Hepatocyte (in vitro differentiated cells): ENCODE data around the gene CRACR2B. TPM values are rescaled to one million over a fixed set of nuclear protein-coding genes. Genes with fewer than 3 reads are reported as not detected.

ENCODE experiments used
- DNase-seq: peaks from one replicate; pipeline ENCODE4 v3.0.0-alpha.2; 2016; ENCODE audit warnings: low spot score
- H2AFZ ChIP-seq: fragments of 200-600 bp; sonication (generic); 2 replicates; pipeline ENCODE4 v1.6.0; 2016; ENCODE audit warnings: antibody characterized with exemption, mild to moderate bottlenecking
- H3K27ac ChIP-seq: fragments of 200-600 bp; sonication (generic); 2 replicates; pipeline ENCODE4 v1.5.1; 2016; ENCODE audit warnings: mild to moderate bottlenecking
- H3K27me3 ChIP-seq: fragments of 200-600 bp; sonication (generic); 2 replicates; pipeline ENCODE4 v1.6.1; 2016
- H3K36me3 ChIP-seq: fragments of 200-600 bp; sonication (generic); replicated peaks from 2 replicates; pipeline ENCODE4 v1.5.1; 2016; ENCODE audit warnings: low read depth; ENCODE audit not compliant: insufficient read depth
- H3K4me1 ChIP-seq: fragments of 200-600 bp; sonication (generic); 2 replicates; pipeline ENCODE4 v1.5.1; 2016; ENCODE audit warnings: mild to moderate bottlenecking, moderate library complexity; ENCODE audit not compliant: insufficient read depth
- H3K4me2 ChIP-seq: fragments of 200-600 bp; sonication (generic); 2 replicates; pipeline ENCODE4 v1.6.0; 2016
- H3K4me3 ChIP-seq: fragments of 200-600 bp; sonication (generic); 2 replicates; pipeline ENCODE4 v1.5.1; 2016; ENCODE audit warnings: mild to moderate bottlenecking
- H3K79me2 ChIP-seq: fragments of 200-600 bp; sonication (generic); 2 replicates; pipeline ENCODE4 v1.6.0; 2017; ENCODE audit warnings: mild to moderate bottlenecking
- H3K9me2 ChIP-seq: fragments of 200-600 bp; sonication (generic); replicated peaks from 2 replicates; pipeline ENCODE4 v1.6.0; 2017; ENCODE audit warnings: mild to moderate bottlenecking; ENCODE audit not compliant: insufficient read depth
- H3K9me3 ChIP-seq: fragments of 200-600 bp; sonication (generic); 2 replicates; pipeline ENCODE4 v1.5.1; 2016; ENCODE audit warnings: low read depth, mild to moderate bottlenecking
- H4K20me1 ChIP-seq: fragments of 200-600 bp; sonication (generic); 2 replicates; pipeline ENCODE4 v1.6.0; 2016; ENCODE audit warnings: mild to moderate bottlenecking; ENCODE audit not compliant: insufficient read depth, poor library complexity, severe bottlenecking
- CTCF ChIP-seq: fragments of 200-600 bp; sonication (generic); IDR thresholded peaks from 2 replicates; pipeline ENCODE4 v1.5.1; 2016; ENCODE audit warnings: antibody characterized with exemption, mild to moderate bottlenecking; ENCODE audit not compliant: poor library complexity
- EZH2 ChIP-seq: fragments of 200-600 bp; sonication (generic); IDR thresholded peaks from 2 replicates; pipeline ENCODE4 v1.6.1; 2016; ENCODE audit warnings: antibody characterized with exemption, mild to moderate bottlenecking, borderline replicate concordance
- EZH2phosphoT487 ChIP-seq: fragments of 200-600 bp; sonication (generic); IDR thresholded peaks from one replicate; pipeline ENCODE4 v1.6.1; 2018; ENCODE audit warnings: antibody characterized with exemption, mild to moderate bottlenecking, low read depth, moderate library complexity; ENCODE audit not compliant: unreplicated experiment, severe bottlenecking
- WGBS: methylation state at CpG from one replicate; pipeline ENCODE4 v1.1.6; 2016; ENCODE audit warnings: low lambda C conversion rate; ENCODE audit errors: missing lambda C conversion rate; 5-methylcytosine and 5-hydroxymethylcytosine counted together
- polyA plus RNA-seq: library from polyadenylated mRNA; unstranded; fragments of >200 nt; fragmentation: Nextera tagmentation; extraction: Ambion mirVana; gene quantifications from 2 replicates; pipeline ENCODE4 v1.2.1, GENCODE V29; 2016
- total RNA-seq: library from RNA; depleted of rRNA; stranded (reverse); fragments of >200 nt; gene quantifications from 2 replicates; pipeline ENCODE4 v1.2.3, GENCODE V29; 2014

Gene CRACR2B
- total and polyA plus RNA-seq, 2 experiments from 2014 or later: 9.7 to 33.2 TPM

- peak overlapping the region; percentile 94 for H3K4me2 ChIP-seq
- peak; percentile 90 for DNase-seq
- H3K27ac ChIP-seq: peak overlapping the region; percentile 98
- H3K9me2 ChIP-seq: no peaks in the 10 kb centered on the region
- peaks cover under 1% of the 10 kb centered on the region for H3K27me3 ChIP-seq
- H3K9me3 ChIP-seq: no peaks in the 10 kb centered on the region
- peaks cover 53% of the 10 kb centered on the region for H3K4me1 ChIP-seq
- H3K36me3 ChIP-seq: no peaks in the 10 kb centered on the region
- peaks cover 23% of the 10 kb centered on the region for H3K79me2 ChIP-seq
- H4K20me1 ChIP-seq: peaks cover 16% of the 10 kb centered on the region
- TF ChIP-seq CTCF (no peak), EZH2 (no peak), EZH2phosphoT487 (no peak)
- H3K4me3 ChIP-seq: no peak overlapping the region
- H2AFZ ChIP-seq: no peak overlapping the region
- WGBS: 60% methylated on average over 26 of the region's 31 CpGs
These were observed 17.2 kb downstream of the CRACR2B start for GRCh38 chr11:844693-845644.

- Histone ChIP-seq H3K4me2 (peak overlapping the region; percentile 94), H3K36me3 (no peaks in the 10 kb centered on the region), H3K4me1 (peaks cover 60% of the 10 kb centered on the region), H4K20me1 (peaks cover 24% of the 10 kb centered on the region), H3K27ac (peak overlapping the region; percentile 72), H3K27me3 (peaks cover 4% of the 10 kb centered on the region), H3K4me3 (no peak overlapping the region), H3K9me2 (no peaks in the 10 kb centered on the region), H3K9me3 (no peaks in the 10 kb centered on the region), H2AFZ (no peak overlapping the region), H3K79me2 (peaks cover 13% of the 10 kb centered on the region)
- no peak for DNase-seq
- no peak for TF ChIP-seq EZH2
- 66% methylated on average over 7 of the region's 8 CpGs for WGBS
These were observed 18.3 kb downstream of the CRACR2B start for GRCh38 chr11:845872-846495.

GRCh38 chr11:846496-847098, 18.9 kb downstream of the CRACR2B start:
- no peak for DNase-seq
- Histone ChIP-seq H3K9me3 (no peaks in the 10 kb centered on the region), H2AFZ (no peak overlapping the region), H3K4me2 (peak overlapping the region; percentile 94), H3K4me1 (peaks cover 55% of the 10 kb centered on the region), H4K20me1 (peaks cover 24% of the 10 kb centered on the region), H3K4me3 (no peak overlapping the region), H3K9me2 (no peaks in the 10 kb centered on the region), H3K27ac (peak overlapping the region; percentile 72), H3K79me2 (peaks cover 7% of the 10 kb centered on the region), H3K36me3 (no peaks in the 10 kb centered on the region), H3K27me3 (peaks cover 4% of the 10 kb centered on the region)
- TF ChIP-seq EZH2phosphoT487: no peak
- no peak for TF ChIP-seq CTCF
- TF ChIP-seq EZH2: no peak
- WGBS: 91% methylated on average over 11 of the region's 11 CpGs
